NCI-H774 (cell line): ENCODE data around the gene TRAP1.
A peak's percentile ranks its signal among the peaks of the same experiment; 100 is the strongest.
"Not testable (repeated sequence)": the region's sequence is repeated elsewhere in the genome, so short reads cannot be mapped to it uniquely, and the experiment has no call there.

Source experiments
- DNase-seq: peaks from one replicate; lab custom pipeline; 2025; lab: John Stamatoyannopoulos, UW

The TRAP1 gene

DNA sequence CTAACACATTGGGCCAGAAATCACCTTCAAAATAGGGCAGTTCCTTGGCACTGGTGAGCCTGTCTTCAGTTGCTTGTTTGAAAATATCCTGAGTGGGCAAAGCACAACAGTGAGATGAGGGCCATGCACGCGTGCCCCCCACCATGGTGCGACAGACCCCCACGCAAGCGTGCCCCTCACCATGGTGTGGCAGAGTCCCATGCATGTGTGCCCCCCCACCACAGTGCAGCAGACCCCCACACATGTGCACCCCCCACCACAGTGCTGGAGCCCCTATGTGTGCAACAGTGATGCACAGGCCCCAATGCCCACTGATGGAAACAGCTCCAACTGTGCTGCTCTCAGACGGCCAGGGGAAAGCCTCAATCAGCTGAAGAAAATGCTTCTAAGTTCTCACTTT lies 18.8 kb upstream of the TRAP1 start:
- no peak for DNase-seq

GRCh38 chr16:3735541-3735940 lies 18.2 kb upstream of the TRAP1 start:
- no peak for DNase-seq

GRCh38 chr16:3734758-3735221 lies 17.5 kb upstream of the TRAP1 start:
- no peak for DNase-seq

GRCh38 chr16:3734084-3734757 lies 16.9 kb upstream of the TRAP1 start:
- DNase-seq, result no peak

DNA sequence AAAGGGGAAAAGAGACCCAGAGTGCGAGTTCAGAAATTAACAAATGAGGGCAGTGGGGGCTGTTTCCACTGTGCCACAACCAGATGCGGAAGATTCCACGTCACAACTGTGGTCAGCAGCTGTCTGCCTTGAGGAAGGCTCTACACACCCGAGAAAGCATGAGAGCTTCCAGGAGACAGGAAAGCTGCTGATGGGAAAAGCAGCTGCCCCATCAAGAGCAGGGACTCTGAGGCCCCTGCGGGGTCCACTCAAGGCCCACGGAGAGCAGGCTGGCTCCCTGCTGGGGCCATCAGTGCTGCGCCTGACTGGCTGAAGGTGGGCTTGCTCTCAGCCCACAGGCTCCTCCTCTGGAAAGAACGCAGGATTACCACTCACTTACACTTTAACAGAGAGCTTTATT lies 14.8 kb upstream of the TRAP1 start:
- no peak for DNase-seq

DNA sequence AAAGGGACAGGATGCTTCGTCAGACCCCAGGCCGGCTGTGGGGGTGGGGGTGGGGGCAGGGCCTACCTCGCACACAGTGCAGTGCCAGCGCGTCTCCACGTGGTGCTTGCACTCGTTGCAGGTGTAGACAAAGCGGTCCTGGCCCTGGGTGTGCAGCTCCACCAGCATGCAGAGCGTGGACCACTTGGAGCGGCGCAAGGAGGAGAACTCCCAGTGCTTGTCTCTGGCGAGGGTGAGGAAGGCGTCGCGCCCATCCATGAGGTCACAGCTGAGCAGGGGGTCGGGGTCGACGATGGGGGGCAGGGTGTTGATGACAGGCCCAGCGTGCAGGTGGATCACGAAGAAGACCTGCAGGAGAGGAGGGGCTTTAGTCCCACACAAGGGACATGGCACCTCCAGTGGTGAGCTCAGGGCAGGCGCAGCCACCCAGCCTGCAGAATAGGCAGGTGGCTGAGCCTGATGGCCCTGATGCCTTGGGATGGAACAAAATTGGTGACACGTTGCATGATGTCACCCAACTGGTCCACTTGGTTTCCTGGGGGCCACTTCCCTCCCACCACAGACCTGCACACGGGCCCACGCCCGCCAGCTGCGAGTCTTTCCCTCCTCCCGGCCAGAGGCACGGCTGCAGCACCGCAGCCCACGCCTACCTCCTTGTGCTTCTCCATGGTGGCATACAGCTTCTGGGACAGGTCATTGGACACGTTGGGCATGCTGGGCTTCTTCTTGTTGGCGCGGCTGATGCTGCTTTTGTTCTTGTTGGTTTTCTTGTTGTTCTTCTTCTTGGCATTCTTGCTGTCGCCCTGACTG lies 14.0 kb upstream of the TRAP1 start:
- DNase-seq, result no peak

DNA sequence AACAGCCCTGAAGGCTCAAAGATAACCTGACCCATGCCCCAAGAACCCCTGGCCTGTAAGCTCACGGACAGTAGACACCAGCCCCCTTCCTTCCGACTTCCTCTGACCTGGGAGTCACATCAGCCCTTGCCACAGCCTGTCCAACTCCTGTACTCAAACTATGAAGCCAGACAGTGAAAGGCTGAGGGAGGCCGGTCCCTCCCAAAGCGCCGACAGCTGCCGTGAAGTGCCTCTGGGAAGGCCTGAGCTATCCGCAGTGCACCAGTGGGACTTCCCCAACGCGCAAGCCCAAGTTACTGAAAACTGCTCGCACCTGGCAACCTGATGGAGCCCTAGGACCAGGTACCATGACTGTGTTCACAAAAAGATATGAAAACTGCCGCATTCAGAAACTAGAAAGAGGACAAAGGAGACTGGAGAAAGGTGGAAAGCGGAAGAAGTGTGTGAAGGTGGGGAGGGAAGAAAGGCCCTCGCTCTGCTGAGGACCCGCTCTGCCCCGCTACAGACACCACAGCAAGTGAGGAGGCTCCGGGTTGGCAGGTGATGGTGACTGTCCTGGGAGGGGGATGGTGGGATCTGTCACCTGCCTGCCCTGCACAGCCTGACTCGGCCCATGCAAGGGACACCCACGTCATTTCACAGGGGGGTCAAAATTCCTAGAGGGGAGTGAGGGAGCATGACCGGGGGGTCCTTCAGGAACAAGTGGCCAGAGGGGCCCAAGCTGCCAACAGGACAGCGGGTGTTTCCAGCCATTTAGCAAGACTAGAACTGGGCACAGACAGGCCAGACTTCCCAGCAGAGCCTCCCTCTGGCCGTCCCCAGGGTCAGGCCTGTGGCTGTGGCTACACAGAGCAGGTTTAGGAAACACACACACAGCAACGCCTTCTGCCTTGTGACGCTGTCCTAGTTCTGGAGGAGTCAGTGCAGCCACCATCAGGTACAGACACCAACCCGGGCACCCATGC lies 13.1 kb upstream of the TRAP1 start:
- no peak for DNase-seq

DNA sequence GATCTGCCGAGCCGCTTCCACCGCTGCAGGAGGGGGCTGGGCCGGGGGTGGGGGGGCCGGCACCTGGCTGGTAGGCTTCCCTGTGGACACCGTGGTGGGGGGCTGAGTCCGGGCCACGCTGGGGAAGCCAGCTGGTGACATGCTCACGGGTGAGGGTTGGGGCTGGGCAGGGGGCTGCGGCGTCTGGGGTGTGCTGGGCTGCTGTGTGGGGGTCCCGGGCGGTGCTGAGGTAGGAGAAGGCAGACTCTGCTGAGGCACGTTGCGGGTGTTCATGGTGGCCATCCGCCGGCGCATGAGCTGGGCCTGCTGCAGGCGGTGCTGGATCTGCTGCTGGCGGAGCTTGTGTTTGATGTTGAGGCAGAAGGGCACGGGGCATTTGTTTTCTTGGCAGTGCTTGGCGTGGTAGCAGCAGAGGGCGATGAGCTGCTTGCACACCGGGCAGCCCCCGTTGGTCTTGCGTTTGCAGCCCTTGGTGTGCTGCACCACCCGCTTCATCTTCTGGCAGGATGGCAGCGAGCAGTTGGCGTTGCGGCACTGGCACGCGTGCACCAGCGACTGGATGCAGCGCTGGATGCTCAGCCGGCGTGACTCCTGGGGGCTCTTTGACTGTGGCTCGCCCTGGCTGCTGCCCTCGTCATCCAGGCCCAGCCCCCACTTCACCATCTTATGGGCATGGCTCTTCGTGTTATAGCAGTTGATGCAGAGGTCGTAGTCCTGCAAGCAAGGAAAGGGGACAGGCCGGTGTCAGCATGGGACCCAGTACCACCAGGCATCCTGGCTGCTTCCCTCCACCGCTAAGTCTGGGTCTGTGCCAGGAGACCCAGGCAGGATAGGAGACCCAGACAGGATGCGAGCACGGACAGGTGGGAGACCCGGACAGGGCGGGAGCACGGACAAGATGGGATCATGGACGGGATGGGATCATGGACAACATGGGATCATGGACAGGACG lies 12.1 kb upstream of the TRAP1 start:
- no peak for DNase-seq

- DNase-seq, result no peak
Observed at GRCh38 chr16:3728424-3729160, 11.3 kb upstream of the TRAP1 start.

DNA sequence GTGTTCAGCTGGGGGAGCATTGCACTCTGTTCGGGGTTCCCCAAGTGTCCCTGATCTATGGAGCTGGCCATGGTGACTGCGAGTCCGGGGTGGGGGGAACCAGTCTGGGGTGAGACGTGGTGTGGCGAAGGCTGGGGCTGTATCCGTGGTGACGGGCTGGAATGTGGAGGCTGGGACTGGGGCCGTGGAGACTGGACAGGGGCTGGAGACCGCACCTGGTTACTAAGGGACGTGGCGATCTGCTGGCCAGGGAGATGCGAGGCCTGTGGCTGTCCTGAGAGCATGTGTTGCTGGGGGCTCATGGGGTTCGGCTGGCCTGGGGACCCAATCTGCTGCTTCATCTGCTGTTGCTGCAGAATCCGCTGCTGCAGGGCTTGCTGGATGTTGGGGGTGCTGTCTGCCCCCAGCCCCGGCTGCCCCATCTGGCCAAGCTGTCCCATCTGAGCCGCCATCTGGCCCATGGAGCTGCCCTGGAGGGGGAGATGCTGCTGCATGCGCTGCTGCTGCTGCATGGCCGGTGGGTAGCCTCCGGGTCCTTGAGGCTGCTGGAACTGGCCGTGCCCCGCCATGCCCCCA lies 10.6 kb upstream of the TRAP1 start:
- DNase-seq, result no peak

DNA sequence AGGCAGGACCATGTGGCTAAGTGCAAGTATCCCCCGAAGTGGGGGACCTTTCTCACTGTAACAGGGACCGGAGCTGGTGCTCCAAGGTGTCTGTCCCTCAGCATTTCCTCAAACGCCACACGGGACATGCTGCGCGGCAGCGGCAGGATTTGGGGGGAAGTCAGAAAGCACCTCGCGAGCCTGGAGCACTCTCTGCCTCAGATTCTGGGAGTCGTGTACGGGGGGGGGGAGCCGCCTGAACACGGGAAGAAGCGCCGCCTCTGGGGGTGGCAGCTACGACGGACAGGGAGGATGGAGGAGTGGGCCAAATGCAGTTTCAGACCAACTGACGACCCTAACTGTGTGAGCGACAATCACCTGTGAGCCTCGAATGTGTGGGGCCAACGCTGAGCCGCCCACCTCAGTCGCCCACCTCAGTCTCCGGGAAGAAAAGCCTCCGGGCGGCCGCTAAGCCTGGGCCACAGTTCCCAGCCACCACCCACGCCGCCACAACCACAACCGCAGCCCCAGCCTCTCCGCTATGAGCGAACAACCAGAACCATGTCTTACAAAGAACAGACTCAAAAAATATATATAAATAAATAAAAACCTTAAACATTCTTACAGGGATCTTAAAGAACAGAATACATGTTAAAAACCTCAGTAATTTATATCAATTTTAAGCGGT lies 8.8 kb upstream of the TRAP1 start:
- no peak for DNase-seq

DNA sequence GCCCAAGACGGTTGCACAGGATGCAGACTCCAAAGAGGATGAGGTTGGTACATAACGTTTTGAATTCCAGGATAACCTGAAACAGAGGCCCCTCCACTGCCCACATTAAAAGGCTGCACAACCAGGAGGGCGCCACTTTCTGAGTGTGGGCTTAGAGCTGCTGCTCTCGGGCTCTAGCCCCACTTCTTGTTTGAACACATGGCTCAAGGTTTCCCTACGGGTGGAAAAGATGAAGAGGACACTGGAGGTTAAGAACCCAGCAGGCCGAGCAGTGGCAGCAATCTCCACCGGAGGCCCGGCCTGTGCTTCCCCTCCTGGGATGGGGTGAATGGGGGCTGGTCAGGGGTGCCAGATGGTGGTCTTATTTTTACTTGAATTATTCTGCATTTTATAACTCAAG lies 8.0 kb upstream of the TRAP1 start:
- no peak for DNase-seq

- no peak for DNase-seq
Observed at GRCh38 chr16:3722508-3722907, 5.2 kb upstream of the TRAP1 start.

GRCh38 chr16:3720418-3720817 lies 3.1 kb upstream of the TRAP1 start:
- DNase-seq, result no peak

DNA sequence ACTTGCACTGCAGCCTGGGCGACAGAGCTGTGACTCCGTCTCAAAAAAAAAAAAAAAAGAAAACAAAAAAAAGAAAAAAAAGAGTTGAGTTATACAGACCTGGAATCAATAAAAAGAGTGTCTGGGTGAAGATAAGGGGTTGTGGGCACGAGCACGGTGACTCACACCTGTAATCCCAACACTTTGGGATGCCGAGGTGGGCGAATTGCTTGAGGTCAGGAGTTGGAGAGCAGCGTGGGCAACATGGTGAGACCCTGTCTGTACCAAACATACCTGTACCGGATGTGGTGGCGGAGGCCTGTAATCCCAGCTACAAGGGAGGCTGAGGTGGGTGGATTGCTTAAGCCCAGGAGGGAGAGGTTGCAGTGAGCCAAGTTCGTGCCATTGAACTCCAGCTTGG lies 1.3 kb upstream of the TRAP1 start:
- DNase-seq, result no peak

DNA sequence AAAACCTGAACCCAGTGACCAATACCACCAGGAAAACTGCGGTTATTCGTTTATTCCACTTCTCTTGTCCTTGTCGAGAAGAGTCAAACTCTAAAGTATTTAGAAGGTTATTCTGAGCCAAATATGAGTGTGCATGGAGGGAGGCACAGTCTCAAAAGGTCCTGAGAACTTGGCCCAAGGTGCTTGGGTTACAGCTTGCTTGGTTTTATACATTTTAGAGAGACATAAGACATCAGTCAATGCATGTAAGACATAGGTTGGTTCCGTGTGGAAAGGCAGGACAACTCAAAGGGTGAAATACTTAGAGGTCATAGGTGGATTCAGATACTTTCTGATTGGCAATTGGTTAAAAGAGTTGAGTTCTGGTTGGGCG lies 681 bp upstream of the TRAP1 start:
- DNase-seq, result no peak

GRCh38 chr16:3716831-3717234 lies 491 bp downstream of the TRAP1 start:
- peak; percentile 10 for DNase-seq

DNA sequence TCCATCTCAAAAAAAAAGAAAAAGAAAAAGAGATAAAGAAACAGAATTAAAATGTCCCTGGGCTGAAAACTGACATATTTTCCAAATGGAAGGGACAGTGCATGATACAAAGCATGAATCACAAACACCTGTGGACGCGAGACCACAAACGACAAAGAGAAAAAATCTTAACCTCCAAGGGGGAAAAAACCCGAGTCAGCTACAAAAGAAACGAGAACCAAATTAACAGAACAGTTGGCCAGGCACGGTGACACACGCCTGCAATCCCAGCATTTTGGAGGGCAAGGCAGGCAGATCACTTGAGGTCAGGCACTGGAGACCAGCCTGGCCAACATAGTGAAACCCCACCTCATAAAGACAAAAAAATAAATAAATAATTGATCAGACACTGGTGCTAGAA lies 1.9 kb downstream of the TRAP1 start:
- DNase-seq, result no peak

- DNase-seq, result not testable (repeated sequence)
Observed at GRCh38 chr16:3714378-3714777, 2.9 kb downstream of the TRAP1 start.
